GM13977 (cell line): ENCODE results near the gene ISYNA1.

Source experiments
- DNase-seq: peaks from one replicate; pipeline ENCODE4 v3.0.0; 2012; ENCODE audit warnings: low spot score
- CTCF ChIP-seq: IDR thresholded peaks from 2 replicates; pipeline ENCODE4 v1.5.1; 2012; ENCODE audit warnings: mild to moderate bottlenecking, control low read depth; ENCODE audit not compliant: insufficient read depth; ENCODE audit errors: extremely low read depth, missing control alignments
- in situ Hi-C: fragments of 300-500 bp; cut with MboI; formaldehyde crosslinking; loops from one replicate; pipeline ENCODE4 v1.12.0; 2022; ENCODE audit warnings: low sequenced_read_pairs, low pct_unique_long_range_greater_than_20kb, mixed read lengths, inconsistent platforms; ENCODE audit not compliant: unreplicated experiment

The ISYNA1 gene

GRCh38 chr19:18474366-18474887, 36.5 kb upstream of the ISYNA1 start:
- in situ Hi-C loops = no loop called here
- DNase-seq = no peak
- TF ChIP-seq CTCF = no peak

- no peak for DNase-seq
- no peak for TF ChIP-seq CTCF
- in situ Hi-C loops = no loop called here
These were observed 35.8 kb upstream of the ISYNA1 start for GRCh38 chr19:18473706-18474087.

- no peak for TF ChIP-seq CTCF
- no peak for DNase-seq
- in situ Hi-C loops = no loop called here
These were observed 35.2 kb upstream of the ISYNA1 start for GRCh38 chr19:18473003-18473705.

GRCh38 chr19:18470787-18471186, 32.9 kb upstream of the ISYNA1 start:
- in situ Hi-C loops = no loop called here
- TF ChIP-seq CTCF = no peak
- DNase-seq = no peak

GRCh38 chr19:18469069-18469846, 31.3 kb upstream of the ISYNA1 start:
- TF ChIP-seq CTCF = peak; percentile 72
- in situ Hi-C loops = no loop called here
- peak; percentile 68 for DNase-seq

GRCh38 chr19:18468517-18468916, 30.6 kb upstream of the ISYNA1 start:
- TF ChIP-seq CTCF = no peak
- in situ Hi-C loops = no loop called here
- no peak for DNase-seq
